Gastroesophageal sphincter (tissue), 4 donors: Measurements from ENCODE around the gene CPXM2. TPM values are rescaled to one million over a fixed set of nuclear protein-coding genes. Genes with fewer than 3 reads are reported as not detected.
"Not testable (repeated sequence)": the region's sequence is repeated elsewhere in the genome, so short reads cannot be mapped to it uniquely, and the experiment has no call there.

Experiments used
- ATAC-seq: fragments of 150-250 bp; one replicate; pipeline ENCODE4 v1.9.1; 2016; ENCODE audit warnings: mild to moderate bottlenecking, moderate library complexity
- H3K27ac ChIP-seq, 4 donors: fragments of 200-600 bp; sonication (generic) in 3 of 4; 1 replicate in 3 of 4; 2 replicates in 1 of 4; pipeline ENCODE4 v1.5.1; 2016 to 2019
- H3K27me3 ChIP-seq: fragments of 200-600 bp; sonication (generic); one replicate; pipeline ENCODE4 v1.5.1; 2019
- H3K36me3 ChIP-seq, 2 donors: fragments of 200-600 bp; sonication (generic); one replicate each; pipeline ENCODE4 v1.5.1; 2019; ENCODE audit warnings: control low read depth in 1 of 2
- H3K4me1 ChIP-seq, 3 donors: fragments of 200-600 bp; sonication (generic); 1 replicate in 2 of 3; 2 replicates in 1 of 3; pipeline ENCODE4 v1.5.1; 2016 to 2019; ENCODE audit warnings: control low read depth in 2 of 3
- H3K4me3 ChIP-seq, 2 donors: fragments of 200-600 bp; sonication (generic); one replicate each; pipeline ENCODE4 v1.5.1; 2019; ENCODE audit warnings: mild to moderate bottlenecking in 1 of 2, moderate library complexity in 1 of 2
- H3K9me3 ChIP-seq, 3 donors: fragments of 200-600 bp; sonication (generic); one replicate each; pipeline ENCODE4 v1.5.1; 2017 to 2019; ENCODE audit warnings: control low read depth in 2 of 3
- EP300 ChIP-seq: sonication (generic); formaldehyde crosslinking; IDR thresholded peaks from one replicate; pipeline ENCODE4 v1.6.1; 2017; ENCODE audit warnings: antibody characterized with exemption, mild to moderate bottlenecking
- POLR2A ChIP-seq, 2 donors: fragments of 450-650 bp; IDR thresholded peaks; one replicate each; pipeline ENCODE4 v1.6.1; 2017; ENCODE audit warnings: antibody characterized with exemption in 2 of 2, mild to moderate bottlenecking in 2 of 2, moderate library complexity in 1 of 2
- POLR2AphosphoS5 ChIP-seq: sonication (generic); formaldehyde crosslinking; IDR thresholded peaks from one replicate; pipeline ENCODE4 v1.6.1; 2017; ENCODE audit warnings: antibody characterized with exemption
- WGBS, 2 donors: methylation state at CpG; one replicate each; pipeline ENCODE4 v1.1.5; 2018; ENCODE audit warnings: low coverage in 1 of 2; 5-methylcytosine and 5-hydroxymethylcytosine counted together
- total RNA-seq, 4 donors: library from RNA; depleted of rRNA; stranded (reverse); fragments of >200 nt; gene quantifications; one replicate each; pipeline ENCODE4 v1.1.0, GENCODE V29; 2016
- TF ChIP-seq, protein P1 (sequence below), 4 experiments: fragments of 200-600 bp in 2 of 4; fragments of 450-650 bp in 2 of 4; sonication (generic) in 1 of 4; IDR thresholded peaks; one replicate each; pipeline ENCODE4 v1.5.1; 2017 to 2019; ENCODE audit warnings: antibody characterized with exemption in 4 of 4, mild to moderate bottlenecking in 2 of 4, moderate library complexity in 2 of 4

CPXM2 gene
- total RNA-seq, 4 donors from 2014 or later: 57.1 to 165 (median 85.1) TPM

DNA sequence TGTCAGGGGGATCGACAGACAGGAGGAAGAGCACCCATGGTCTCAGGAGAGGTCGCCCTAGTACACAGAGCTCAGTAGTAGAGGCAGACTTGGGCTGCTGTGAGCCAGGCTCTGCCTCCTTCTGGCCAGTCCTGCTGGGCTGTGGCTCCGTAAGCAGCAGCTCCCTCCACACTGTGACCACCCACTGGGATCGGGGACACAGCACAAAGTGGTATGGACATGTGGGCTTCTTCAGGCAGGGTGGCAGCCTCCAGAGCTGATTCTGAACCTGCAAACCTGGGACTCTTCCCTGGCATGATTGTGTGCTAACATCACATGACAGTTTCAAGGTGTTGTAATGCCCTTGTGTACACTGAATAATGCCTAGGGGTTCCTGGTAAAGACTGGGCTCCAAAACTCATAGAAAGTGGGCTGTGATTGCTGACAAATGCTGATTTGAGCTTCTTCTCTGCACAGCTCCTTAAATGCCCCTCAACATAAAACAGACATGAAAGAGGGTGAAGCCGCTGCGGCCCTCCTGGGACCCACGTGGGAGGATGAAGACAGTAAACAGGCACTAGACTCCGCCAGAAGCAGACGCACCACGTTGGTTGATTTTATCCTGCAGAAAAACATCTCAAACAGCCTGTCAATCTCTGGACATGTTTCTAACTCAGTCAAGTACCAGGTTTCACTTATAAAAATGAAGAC, 148.7 kb downstream of the CPXM2 start:
- no peak for TF ChIP-seq POLR2A (IDR thresholded peaks at IDR 0.05)
- TF ChIP-seq, protein P1, sequence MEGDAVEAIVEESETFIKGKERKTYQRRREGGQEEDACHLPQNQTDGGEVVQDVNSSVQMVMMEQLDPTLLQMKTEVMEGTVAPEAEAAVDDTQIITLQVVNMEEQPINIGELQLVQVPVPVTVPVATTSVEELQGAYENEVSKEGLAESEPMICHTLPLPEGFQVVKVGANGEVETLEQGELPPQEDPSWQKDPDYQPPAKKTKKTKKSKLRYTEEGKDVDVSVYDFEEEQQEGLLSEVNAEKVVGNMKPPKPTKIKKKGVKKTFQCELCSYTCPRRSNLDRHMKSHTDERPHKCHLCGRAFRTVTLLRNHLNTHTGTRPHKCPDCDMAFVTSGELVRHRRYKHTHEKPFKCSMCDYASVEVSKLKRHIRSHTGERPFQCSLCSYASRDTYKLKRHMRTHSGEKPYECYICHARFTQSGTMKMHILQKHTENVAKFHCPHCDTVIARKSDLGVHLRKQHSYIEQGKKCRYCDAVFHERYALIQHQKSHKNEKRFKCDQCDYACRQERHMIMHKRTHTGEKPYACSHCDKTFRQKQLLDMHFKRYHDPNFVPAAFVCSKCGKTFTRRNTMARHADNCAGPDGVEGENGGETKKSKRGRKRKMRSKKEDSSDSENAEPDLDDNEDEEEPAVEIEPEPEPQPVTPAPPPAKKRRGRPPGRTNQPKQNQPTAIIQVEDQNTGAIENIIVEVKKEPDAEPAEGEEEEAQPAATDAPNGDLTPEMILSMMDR (IDR thresholded peaks at IDR 0.05): no peak
- no peak for TF ChIP-seq EP300
- no peak for TF ChIP-seq POLR2AphosphoS5
- no peak overlapping the region for H3K4me3 ChIP-seq
- no peaks in the 10 kb centered on the region for H3K9me3 ChIP-seq
- no peak for ATAC-seq
- 39 to 43% methylated on average over 3 to 4 of the region's 10 CpGs for WGBS, 2 donors
- peaks cover 0 to 25% (median 3%) of the 10 kb centered on the region in 3 donors for H3K4me1 ChIP-seq
- no peak overlapping the region for H3K27ac ChIP-seq
- H3K36me3 ChIP-seq: peaks cover 0 to 15% of the 10 kb centered on the region in 2 donors
- H3K27me3 ChIP-seq: no peaks in the 10 kb centered on the region

DNA sequence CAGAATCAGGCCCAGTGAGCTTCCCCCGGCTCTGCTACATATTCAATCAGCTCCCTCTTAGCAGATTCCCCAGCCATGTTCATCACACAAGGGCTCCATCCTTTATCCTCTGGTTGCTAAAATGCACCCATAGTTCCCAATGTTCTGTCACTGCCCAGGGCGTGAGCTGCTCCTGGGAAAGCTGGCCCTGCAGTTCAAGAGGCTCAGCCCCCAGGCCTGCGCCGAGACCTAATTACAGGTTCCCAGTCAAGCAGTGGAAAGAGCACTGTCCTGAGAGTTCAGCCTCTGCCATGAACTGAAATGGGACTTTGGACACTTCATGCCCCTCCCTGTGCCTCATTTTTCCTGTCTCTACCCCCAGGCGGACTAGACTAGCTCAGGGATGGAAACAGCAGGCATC, 149.9 kb downstream of the CPXM2 start:
- WGBS, 2 donors: no CpG with 5 or more reads among the region's 5 CpGs
- no peak for TF ChIP-seq POLR2AphosphoS5
- TF ChIP-seq EP300: no peak
- TF ChIP-seq POLR2A (IDR thresholded peaks at IDR 0.05): no peak
- TF ChIP-seq, protein P1 (IDR thresholded peaks at IDR 0.05): no peak
- Histone ChIP-seq H3K4me1 (peaks cover 0 to 25% (median 3%) of the 10 kb centered on the region in 3 donors), H3K9me3 (peaks cover 0 to 4% (median 0%) of the 10 kb centered on the region in 3 donors), H3K27ac (no peak overlapping the region), H3K27me3 (no peaks in the 10 kb centered on the region), H3K4me3 (no peak overlapping the region), H3K36me3 (peaks cover 0 to 6% of the 10 kb centered on the region in 2 donors)
- no peak for ATAC-seq

DNA sequence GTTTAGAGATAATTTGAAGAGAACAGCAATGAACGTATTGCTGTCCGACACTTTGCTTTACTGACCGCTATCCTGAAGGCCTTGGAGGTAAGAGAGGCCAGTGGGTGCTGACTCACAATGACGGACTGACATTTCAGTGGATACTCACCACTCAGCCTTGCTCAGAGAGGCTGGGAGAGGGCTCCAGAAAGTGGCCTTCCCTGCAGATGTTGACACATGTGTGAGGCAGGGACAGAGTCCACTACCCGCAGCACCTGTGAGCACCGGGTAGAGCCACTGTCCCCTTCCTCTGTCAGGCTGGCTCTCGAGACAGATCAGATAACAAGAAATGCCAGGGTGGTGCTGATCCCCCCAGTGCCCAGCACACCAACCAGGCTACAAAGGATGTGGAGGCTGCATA, 150.5 kb downstream of the CPXM2 start:
- H3K9me3 ChIP-seq: peaks cover 0 to 5% (median 0%) of the 10 kb centered on the region in 3 donors
- ATAC-seq: no peak
- H3K4me1 ChIP-seq: peaks cover 0 to 20% (median 3%) of the 10 kb centered on the region in 3 donors
- no peak overlapping the region for H3K4me3 ChIP-seq
- 69 to 70% methylated on average over 2 to 4 of the region's 7 CpGs for WGBS, 2 donors
- peaks cover 0 to under 1% of the 10 kb centered on the region in 2 donors for H3K36me3 ChIP-seq
- no peak overlapping the region for H3K27ac ChIP-seq
- H3K27me3 ChIP-seq: no peaks in the 10 kb centered on the region
- TF ChIP-seq POLR2A (IDR thresholded peaks at IDR 0.05) (no peak), EP300 (no peak), POLR2AphosphoS5 (no peak)
- TF ChIP-seq, protein P1 (IDR thresholded peaks at IDR 0.05): no peak

DNA sequence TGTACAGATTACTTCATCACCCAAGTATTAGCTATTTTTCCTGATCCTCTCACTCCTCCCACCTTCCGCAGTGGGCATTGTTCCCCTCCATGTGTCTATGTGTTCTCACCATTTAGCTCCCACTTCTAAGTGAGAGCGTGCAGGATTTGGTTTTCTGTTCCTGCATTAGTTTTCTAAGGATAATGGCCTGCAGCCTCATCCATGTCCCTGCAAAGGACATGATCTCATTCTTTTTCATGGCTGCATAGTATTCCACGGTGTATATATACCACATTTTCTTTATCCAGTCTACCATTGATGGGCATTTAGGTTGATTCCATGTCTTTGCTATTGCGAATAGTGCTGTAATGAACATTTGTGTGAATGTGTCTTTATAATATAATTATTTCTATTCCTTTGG, 154.7 kb downstream of the CPXM2 start:
- ATAC-seq, H3K36me3 ChIP-seq, H3K4me3 ChIP-seq, H3K27ac ChIP-seq, H3K4me1 ChIP-seq, H3K27me3 ChIP-seq, H3K9me3 ChIP-seq: not testable (repeated sequence)
- 57 to 91% methylated on average over 3 to 4 of the region's 4 CpGs for WGBS, 2 donors

DNA sequence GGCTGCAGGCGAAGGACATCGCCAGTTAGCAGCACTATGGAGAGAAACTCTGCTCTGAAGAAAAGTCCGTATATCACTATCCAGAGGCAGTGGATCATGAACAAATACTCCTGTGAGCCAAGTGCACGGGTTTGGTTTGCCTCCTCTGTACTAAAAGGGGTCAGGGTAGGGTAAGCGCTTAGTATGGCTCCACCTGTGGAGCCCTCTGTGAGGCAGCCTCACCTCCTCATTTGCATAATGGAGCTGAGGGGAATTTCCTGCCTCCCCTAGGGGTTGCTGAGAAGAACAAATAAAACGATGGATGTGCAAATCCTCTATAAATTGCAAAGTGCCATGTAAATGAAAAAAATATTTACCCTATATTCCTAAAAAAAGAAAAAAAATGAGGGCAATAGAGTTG, 162.1 kb downstream of the CPXM2 start:
- Histone ChIP-seq H3K27me3 (no peaks in the 10 kb centered on the region), H3K9me3 (peaks cover 0 to 2% (median 0%) of the 10 kb centered on the region in 3 donors), H3K4me1 (no peaks in the 10 kb centered on the region), H3K4me3 (no peak overlapping the region), H3K27ac (no peak overlapping the region), H3K36me3 (no peaks in the 10 kb centered on the region)
- no peak for TF ChIP-seq EP300
- no peak for TF ChIP-seq POLR2A (IDR thresholded peaks at IDR 0.05)
- TF ChIP-seq, protein P1 (IDR thresholded peaks at IDR 0.05): no peak
- TF ChIP-seq POLR2AphosphoS5: no peak
- no peak for ATAC-seq
- 76 to 83% methylated on average over 1 to 6 of the region's 6 CpGs for WGBS, 2 donors
